HG03175 (cell line): ENCODE results near the gene CCDC91.
A peak's percentile ranks its signal among the peaks of the same experiment; 100 is the strongest.
"Not testable (repeated sequence)": the region's sequence is repeated elsewhere in the genome, so short reads cannot be mapped to it uniquely, and the experiment has no call there.

Source experiments
- ATAC-seq: cut with Tn5 transposase; IDR thresholded peaks from one replicate; pipeline ENCODE4 v1.9.1; 2021; ENCODE audit warnings: mild to moderate bottlenecking, moderate library complexity; ENCODE audit not compliant: unreplicated experiment

CCDC91 gene

DNA sequence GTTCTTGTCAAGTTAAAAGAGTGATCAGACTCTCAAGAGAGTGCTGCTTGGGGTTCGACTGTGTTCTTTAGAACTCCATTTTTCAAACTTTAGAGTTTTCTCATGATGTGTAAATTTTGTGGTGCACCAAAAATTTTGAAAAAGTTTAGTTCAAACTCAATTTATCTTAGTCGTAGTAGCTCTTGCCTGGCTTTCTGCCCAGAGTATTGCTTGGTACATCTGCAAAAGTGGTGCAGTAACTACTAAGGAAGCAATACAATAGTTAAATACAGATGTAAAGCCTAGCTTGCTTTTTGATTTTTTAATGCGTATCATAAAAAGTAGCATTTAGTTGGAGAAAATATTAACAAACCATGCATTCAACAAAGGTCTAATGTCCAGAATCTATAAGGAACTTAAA, 9.5 kb upstream of the CCDC91 start:
- no peak for ATAC-seq

- no peak for ATAC-seq
These were observed 5.9 kb upstream of the CCDC91 start for GRCh38 chr12:28184375-28184774.

GRCh38 chr12:28186500-28186899, 3.8 kb upstream of the CCDC91 start:
- no peak for ATAC-seq

DNA sequence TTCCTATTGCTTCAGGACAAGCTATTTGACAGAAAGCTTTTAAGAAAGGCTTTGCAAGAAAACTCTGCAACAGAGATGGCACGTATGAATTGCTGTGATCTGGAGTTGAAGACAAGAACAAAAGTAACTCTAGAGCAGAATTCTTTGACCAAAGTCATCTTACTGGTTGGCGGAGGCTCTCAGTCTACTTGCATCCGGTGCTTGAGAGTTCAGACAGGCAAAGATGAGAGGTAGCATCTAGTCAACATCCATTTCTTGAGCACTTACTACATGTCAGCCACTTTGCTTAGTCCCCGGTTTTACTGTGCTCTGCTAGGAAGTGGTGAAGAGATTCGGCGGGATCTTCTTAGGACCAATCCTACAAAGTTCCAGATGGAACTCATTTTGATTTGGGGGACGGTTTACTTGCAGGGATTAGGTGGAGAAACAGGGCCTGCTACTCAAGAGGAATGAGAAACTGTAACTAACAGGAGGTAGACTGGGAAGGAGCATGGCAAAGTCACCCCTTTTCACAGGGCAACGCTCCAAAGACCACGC, 404 bp upstream of the CCDC91 start:
- no peak for ATAC-seq

- ATAC-seq, result peak; percentile 11
These were observed 1.1 kb downstream of the CCDC91 start for GRCh38 chr12:28191051-28192048.

GRCh38 chr12:28192125-28192524, 1.9 kb downstream of the CCDC91 start:
- ATAC-seq, result no peak

GRCh38 chr12:28194621-28195020, 4.4 kb downstream of the CCDC91 start:
- not testable (repeated sequence) for ATAC-seq

GRCh38 chr12:28201136-28201535, 10.9 kb downstream of the CCDC91 start:
- not testable (repeated sequence) for ATAC-seq

GRCh38 chr12:28202374-28203130, 12.3 kb downstream of the CCDC91 start:
- ATAC-seq, result no peak

DNA sequence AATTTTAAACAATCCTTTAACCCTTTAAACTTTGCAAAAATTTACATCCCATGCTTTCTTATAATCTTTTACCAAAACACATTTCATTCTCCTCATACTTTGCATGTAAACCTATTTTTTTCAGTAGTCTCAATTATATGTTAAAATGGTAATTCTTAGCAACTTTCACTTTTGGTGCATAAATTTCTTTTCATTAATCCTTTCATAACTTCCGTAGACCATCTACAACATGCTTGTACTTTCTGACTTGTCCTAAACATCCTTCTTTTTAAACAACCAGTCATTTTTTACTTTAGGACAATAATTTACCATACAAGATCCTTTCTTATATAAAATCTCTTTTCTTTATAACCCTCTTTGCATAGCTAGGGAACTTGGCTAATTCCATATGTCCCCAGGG, 19.5 kb downstream of the CCDC91 start:
- ATAC-seq, result no peak

GRCh38 chr12:28212182-28212581, 21.9 kb downstream of the CCDC91 start:
- ATAC-seq, result no peak

DNA sequence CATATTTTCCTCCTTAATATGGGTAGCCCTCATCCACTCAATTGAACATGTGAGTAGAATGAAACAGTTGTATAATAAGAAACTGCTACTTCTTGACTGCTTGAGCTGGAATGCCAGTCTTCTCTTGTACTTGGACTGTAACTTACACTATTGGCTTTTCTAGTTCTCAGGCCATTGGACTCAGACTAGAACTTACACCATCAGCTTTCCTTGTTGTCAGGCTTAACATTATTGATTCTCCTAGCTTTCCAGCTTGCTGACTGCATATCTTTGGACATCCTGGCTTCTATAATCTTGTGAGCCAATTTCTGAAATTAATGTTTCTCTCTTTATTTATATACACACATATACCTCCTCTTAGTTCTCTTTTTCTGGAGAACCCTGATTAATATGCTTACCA, 24.8 kb downstream of the CCDC91 start:
- ATAC-seq, result no peak

- no peak for ATAC-seq
These were observed 25.8 kb downstream of the CCDC91 start for GRCh38 chr12:28216016-28216415.

DNA sequence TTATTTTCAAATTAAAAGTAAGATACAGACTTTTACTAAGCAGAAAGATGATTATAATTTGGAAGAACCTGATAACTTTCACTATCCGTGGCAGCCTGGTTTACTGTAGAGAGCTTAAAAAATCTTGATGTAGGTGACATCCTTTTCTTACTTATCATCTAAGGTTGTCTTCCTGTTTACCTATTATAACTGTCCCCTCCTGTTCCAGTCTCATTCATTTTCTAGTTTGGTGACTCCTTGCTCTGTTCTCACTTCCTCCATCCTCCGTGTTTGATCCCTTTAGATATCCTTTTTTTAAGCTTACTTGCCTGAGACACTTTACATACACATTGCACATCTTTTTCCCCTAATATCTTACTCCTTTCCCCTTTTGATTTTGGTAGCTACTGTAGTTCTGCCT, 27.5 kb downstream of the CCDC91 start:
- no peak for ATAC-seq

GRCh38 chr12:28218875-28219274, 28.6 kb downstream of the CCDC91 start:
- ATAC-seq, result no peak

DNA sequence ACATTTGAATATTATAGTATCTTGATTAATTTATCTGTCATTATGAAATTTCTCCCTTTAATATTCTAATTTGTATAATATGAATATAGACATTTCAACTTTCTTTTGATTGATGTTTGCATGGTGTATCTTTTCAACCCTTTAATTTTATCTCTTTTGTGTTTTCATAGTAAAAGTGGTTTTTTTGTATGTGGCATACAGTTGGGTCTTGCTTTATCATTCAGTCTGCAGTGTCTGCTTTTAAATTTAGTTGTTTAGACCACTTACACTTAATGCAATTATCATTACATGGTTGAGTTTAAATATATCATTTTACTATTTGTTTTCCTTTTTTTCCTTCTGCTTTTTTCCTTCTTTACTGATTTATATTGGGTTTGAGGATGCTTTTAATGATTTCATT, 29.6 kb downstream of the CCDC91 start:
- ATAC-seq, result no peak

- no peak for ATAC-seq
These were observed 31.9 kb downstream of the CCDC91 start for GRCh38 chr12:28222081-28222700.

- ATAC-seq, result peak; percentile 91
These were observed 32.8 kb downstream of the CCDC91 start for GRCh38 chr12:28223025-28223554.

GRCh38 chr12:28223858-28224257, 33.6 kb downstream of the CCDC91 start:
- ATAC-seq, result no peak

- ATAC-seq, result no peak
These were observed 36.4 kb downstream of the CCDC91 start for GRCh38 chr12:28226705-28227104.

DNA sequence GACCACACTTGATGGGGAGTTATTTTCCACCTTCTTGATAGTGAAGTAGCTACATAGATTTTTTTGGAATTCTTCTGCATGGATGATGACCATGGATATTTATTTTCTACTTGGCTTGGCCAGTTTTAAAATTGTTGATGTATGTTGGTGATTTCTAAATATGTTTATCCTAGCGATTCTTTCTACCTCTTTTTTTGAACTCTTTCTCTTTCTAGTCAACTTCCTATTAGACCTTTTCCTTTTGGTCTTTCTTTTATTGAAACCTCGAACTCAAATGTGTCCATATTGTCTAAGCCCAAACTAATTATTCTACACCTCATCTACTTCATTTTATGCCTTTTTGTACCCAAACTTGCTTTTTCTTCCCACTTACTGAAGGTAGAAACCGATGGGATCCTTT, 37.0 kb downstream of the CCDC91 start:
- ATAC-seq, result no peak
